Endothelial cell of umbilical vein (primary cell): ENCODE data around the gene LILRA5. TPM values are rescaled to one million over a fixed set of nuclear protein-coding genes. Genes with fewer than 3 reads are reported as not detected.
A peak's percentile ranks its signal among the peaks of the same experiment; 100 is the strongest.

Source experiments
- BruUV-seq: library from RNA; stranded (reverse); fragments of 400-500 nt; replicated peaks from 2 replicates; lab custom pipeline; 2021; lab: Mats Ljungman, UMichigan
- CTCF ChIA-PET: fragments of 300-600, 350-600 bp; sonication (Branson Sonifier 250); formaldehyde crosslinking; loops from one replicate; lab custom pipeline; 2021; ENCODE audit warnings: antibody characterized with exemption, inconsistent platforms; lab: Charles Lee
- POLR2A ChIA-PET: fragments of 300-600, 350-600 bp; sonication (Branson Sonifier 250); formaldehyde crosslinking; loops from one replicate; lab custom pipeline; 2021; ENCODE audit warnings: antibody characterized with exemption, inconsistent platforms; lab: Charles Lee
- DNase-seq: peaks from one replicate; pipeline ENCODE4 v3.0.0-alpha.2; 2011; ENCODE audit warnings: low read depth, low spot score
- FAIRE-seq: peaks from 2 replicates; lab custom pipeline; 2011; peaks lifted over from hg19 to GRCh38; lab: Jason Lieb, UNC
- H2AFZ ChIP-seq: 2 replicates; pipeline ENCODE4 v1.6.0; 2012; ENCODE audit warnings: low read depth, low read length, control low read depth, inconsistent platforms
- H3K27ac ChIP-seq: 2 replicates; pipeline ENCODE4 v1.5.1; 2011; ENCODE audit warnings: low read depth, mild to moderate bottlenecking, control low read depth, low read length, moderate library complexity; ENCODE audit not compliant: insufficient read depth
- H3K27me3 ChIP-seq, 2 experiments: 2 replicates each; pipeline versions ENCODE4 v1.6.0 to v1.6.1; 2011; ENCODE audit warnings: low read length in 2 of 2, mixed read lengths in 1 of 2; ENCODE audit not compliant: control insufficient read depth in 2 of 2, insufficient read depth in 2 of 2
- H3K36me3 ChIP-seq, 2 experiments: 2 replicates in 1 of 2; 3 replicates in 1 of 2; pipeline ENCODE4 v1.5.1; 2011; ENCODE audit warnings: low read length in 2 of 2, mild to moderate bottlenecking in 1 of 2, moderate library complexity in 1 of 2; ENCODE audit not compliant: control insufficient read depth in 2 of 2, insufficient read depth in 2 of 2; ENCODE audit errors: extremely low read depth in 1 of 2
- H3K4me1 ChIP-seq: 3 replicates; pipeline ENCODE4 v1.5.1; 2011; ENCODE audit warnings: mild to moderate bottlenecking, low read length; ENCODE audit not compliant: control insufficient read depth, insufficient read depth; ENCODE audit errors: extremely low read depth
- H3K4me2 ChIP-seq: 2 replicates; pipeline ENCODE4 v1.6.1; 2011; ENCODE audit warnings: low read length, control low read depth, mixed read lengths; ENCODE audit not compliant: insufficient read depth
- H3K4me3 ChIP-seq, 3 experiments: fragments of 200-600 bp in 1 of 3; sonication (generic), shearing (Covaris generic) in 1 of 3; replicated peaks in 1 of 3; 2 replicates each; pipeline ENCODE4 v1.5.1; 2011 to 2016; ENCODE audit warnings: control low read depth in 3 of 3, low read length in 3 of 3, mild to moderate bottlenecking in 2 of 3, inconsistent platforms in 1 of 3, low read depth in 1 of 3, moderate library complexity in 1 of 3; ENCODE audit not compliant: insufficient read depth in 1 of 3
- H3K79me2 ChIP-seq: 2 replicates; pipeline ENCODE4 v1.6.0; 2012; ENCODE audit warnings: low read length, inconsistent platforms; ENCODE audit not compliant: control insufficient read depth, insufficient read depth
- H3K9ac ChIP-seq: replicated peaks from 2 replicates; pipeline ENCODE3; 2011; ENCODE audit warnings: low read length, control low read depth; ENCODE audit not compliant: insufficient read depth; ENCODE audit errors: extremely low read depth
- H3K9me1 ChIP-seq: replicated peaks from 3 replicates; pipeline ENCODE4 v1.6.0; 2011; ENCODE audit warnings: mild to moderate bottlenecking, low read length; ENCODE audit not compliant: control insufficient read depth, insufficient read depth; ENCODE audit errors: extremely low read depth
- H3K9me3 ChIP-seq: replicated peaks from 2 replicates; pipeline ENCODE4 v1.5.1; 2012; ENCODE audit warnings: low read length, inconsistent platforms; ENCODE audit not compliant: control insufficient read depth, insufficient read depth
- H4K20me1 ChIP-seq: replicated peaks from 2 replicates; pipeline ENCODE3; 2011; ENCODE audit warnings: mild to moderate bottlenecking, low read length; ENCODE audit not compliant: control insufficient read depth, insufficient read depth; ENCODE audit errors: extremely low read depth
- EZH2 ChIP-seq: IDR thresholded peaks from 2 replicates; pipeline ENCODE4 v1.6.1; 2012; ENCODE audit warnings: borderline replicate concordance, low read depth, mild to moderate bottlenecking, moderate library complexity, low read length, inconsistent platforms; ENCODE audit not compliant: severe bottlenecking
- FOS ChIP-seq: IDR thresholded peaks from 2 replicates; pipeline ENCODE4 v1.6.1; 2011; ENCODE audit warnings: mild to moderate bottlenecking, low read length, moderate library complexity, borderline replicate concordance; ENCODE audit not compliant: insufficient read depth
- GATA2 ChIP-seq: IDR thresholded peaks from 2 replicates; pipeline ENCODE4 v1.7.0; 2011; ENCODE audit warnings: low read depth, mild to moderate bottlenecking, moderate library complexity, mixed read lengths, low read length; ENCODE audit not compliant: insufficient read length, insufficient read depth
- JUN ChIP-seq: IDR thresholded peaks from 2 replicates; pipeline ENCODE4 v1.6.1; 2011; ENCODE audit warnings: borderline replicate concordance, low read depth; ENCODE audit not compliant: insufficient read length, insufficient read depth
- MYC ChIP-seq: IDR thresholded peaks from one replicate; pipeline ENCODE4 v1.6.1; 2011; ENCODE audit warnings: mild to moderate bottlenecking, low read depth, low read length
- POLR2A ChIP-seq: IDR thresholded peaks from 2 replicates; pipeline ENCODE4 v1.6.1; 2012; ENCODE audit warnings: low read depth, mild to moderate bottlenecking, control low read depth, low read length
- POLR2AphosphoS5 ChIP-seq: IDR thresholded peaks from 2 replicates; pipeline ENCODE4 v1.6.1; 2012; ENCODE audit warnings: low read depth, mild to moderate bottlenecking, control low read depth, low read length, moderate library complexity; ENCODE audit not compliant: insufficient read depth
- dilution Hi-C: fragments of 300-500 bp; cut with MboI; formaldehyde crosslinking; loops from one replicate; pipeline ENCODE4 v1.15.0; 2019; ENCODE audit warnings: low sequenced_read_pairs; ENCODE audit not compliant: extremely low pct_ligation_motif_present
- intact Hi-C: fragments of 100-400 bp; cut with micrococcal nuclease; formaldehyde crosslinking; loops from one replicate; pipeline ENCODE4 v1.10.0; 2022
- polyA plus RNA-seq, 4 experiments: library from polyadenylated mRNA; depleted of rRNA in 3 of 4; stranded (reverse) in 3 of 4; unstranded in 1 of 4; fragments of >200 nt; gene quantifications; 2 replicates each; pipeline versions ENCODE4 v1.2.1 to v1.2.3, GENCODE V29; 2011 to 2012; ENCODE audit warnings: missing spikeins in 1 of 4
- total RNA-seq: library from RNA; stranded (reverse); gene quantifications from 2 replicates; pipeline ENCODE4 v1.2.3, GENCODE V29; 2021
- TF ChIP-seq, protein P1 (sequence below), 2 donors: IDR thresholded peaks; 1 replicate in 1 of 2; 2 replicates in 1 of 2; pipeline ENCODE4 v1.5.1; 2011; ENCODE audit warnings: low read length in 2 of 2, mild to moderate bottlenecking in 2 of 2, moderate library complexity in 2 of 2, control low read depth in 1 of 2, inconsistent platforms in 1 of 2, low read depth in 1 of 2; ENCODE audit not compliant: insufficient read depth in 1 of 2; ENCODE audit errors: extremely low read depth in 1 of 2
- TF ChIP-seq, protein P2 (sequence below): IDR thresholded peaks from 2 replicates; pipeline ENCODE4 v1.6.1; 2011; ENCODE audit not compliant: insufficient read depth, insufficient read length

LILRA5 gene
- total and polyA plus RNA-seq, 2 donors (not counting 3 experiments of a cell fraction or from before 2014, with no cell fraction given), result not detected

DNA sequence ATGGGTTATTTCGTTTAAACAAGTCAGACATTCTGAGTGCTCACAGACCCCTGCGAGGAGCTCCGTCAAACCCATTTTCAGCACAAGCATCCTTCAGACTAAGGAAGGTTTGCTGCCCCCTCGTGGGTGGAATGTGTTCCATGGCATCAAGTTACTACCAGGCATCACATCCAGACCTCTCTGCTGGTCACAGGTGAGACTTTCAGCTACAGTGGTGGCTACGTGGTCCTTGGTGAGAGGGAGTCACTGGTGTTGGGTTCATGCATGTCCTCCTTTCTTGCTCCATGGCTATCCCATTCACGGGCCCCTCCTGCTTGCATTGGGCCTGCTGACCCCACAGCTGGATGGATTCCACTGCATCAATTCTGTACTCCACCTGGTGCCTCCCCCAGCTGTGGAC is 46.8 kb downstream of the LILRA5 start:
- no peaks in the 10 kb centered on the region for H3K4me1 ChIP-seq
- no peak overlapping the region for H3K9ac ChIP-seq
- no TSS peak for BruUV-seq
- H3K9me1 ChIP-seq, result no peaks in the 10 kb centered on the region
- H3K4me2 ChIP-seq, result no peak overlapping the region
- peak; percentile 70 for DNase-seq
- ChIA-PET POLR2A (interaction anchor here (0.6 to 1.0 kb wide), 4 partner anchors 9 to 256 kb away, joined by 3 to 10 read pairs (median 5); partner anchors contain the start of genes LILRB5 and MBOAT7), CTCF (interaction anchor here (0.6 to 3.0 kb wide), 50 partner anchors 8 to 1070 kb away, joined by 3 to 35 read pairs (median 4); partner anchors contain the start of genes CNOT3, LENG1, LILRB3 and LILRB5)
- no peak overlapping the region for H3K4me3 ChIP-seq
- no peaks in the 10 kb centered on the region for H3K9me3 ChIP-seq
- H3K27ac ChIP-seq, result no peak overlapping the region
- intact Hi-C loops, result loop anchor here (1.0 kb wide), 1 partner anchor 98 kb away; no protein-coding TSS in a partner anchor
- no peaks in the 10 kb centered on the region for H3K36me3 ChIP-seq
- no peaks in the 10 kb centered on the region for H3K79me2 ChIP-seq
- TF ChIP-seq, protein P1, sequence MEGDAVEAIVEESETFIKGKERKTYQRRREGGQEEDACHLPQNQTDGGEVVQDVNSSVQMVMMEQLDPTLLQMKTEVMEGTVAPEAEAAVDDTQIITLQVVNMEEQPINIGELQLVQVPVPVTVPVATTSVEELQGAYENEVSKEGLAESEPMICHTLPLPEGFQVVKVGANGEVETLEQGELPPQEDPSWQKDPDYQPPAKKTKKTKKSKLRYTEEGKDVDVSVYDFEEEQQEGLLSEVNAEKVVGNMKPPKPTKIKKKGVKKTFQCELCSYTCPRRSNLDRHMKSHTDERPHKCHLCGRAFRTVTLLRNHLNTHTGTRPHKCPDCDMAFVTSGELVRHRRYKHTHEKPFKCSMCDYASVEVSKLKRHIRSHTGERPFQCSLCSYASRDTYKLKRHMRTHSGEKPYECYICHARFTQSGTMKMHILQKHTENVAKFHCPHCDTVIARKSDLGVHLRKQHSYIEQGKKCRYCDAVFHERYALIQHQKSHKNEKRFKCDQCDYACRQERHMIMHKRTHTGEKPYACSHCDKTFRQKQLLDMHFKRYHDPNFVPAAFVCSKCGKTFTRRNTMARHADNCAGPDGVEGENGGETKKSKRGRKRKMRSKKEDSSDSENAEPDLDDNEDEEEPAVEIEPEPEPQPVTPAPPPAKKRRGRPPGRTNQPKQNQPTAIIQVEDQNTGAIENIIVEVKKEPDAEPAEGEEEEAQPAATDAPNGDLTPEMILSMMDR (IDR thresholded peaks at IDR 0.05; ENCODE audit: extremely low read depth in 1 of 2, insufficient read depth in 1 of 2, low read depth in 1 of 2, low read length in 2 of 2), result peak; percentile 72 to 83
- TF ChIP-seq JUN, result no peak
- peak; percentile 91 for FAIRE-seq
- H3K27me3 ChIP-seq, result peaks cover 6 to 9% of the 10 kb centered on the region in 2 experiments
- dilution Hi-C loops, result no loop called here
- H4K20me1 ChIP-seq, result no peaks in the 10 kb centered on the region
- no peak overlapping the region for H2AFZ ChIP-seq

DNA sequence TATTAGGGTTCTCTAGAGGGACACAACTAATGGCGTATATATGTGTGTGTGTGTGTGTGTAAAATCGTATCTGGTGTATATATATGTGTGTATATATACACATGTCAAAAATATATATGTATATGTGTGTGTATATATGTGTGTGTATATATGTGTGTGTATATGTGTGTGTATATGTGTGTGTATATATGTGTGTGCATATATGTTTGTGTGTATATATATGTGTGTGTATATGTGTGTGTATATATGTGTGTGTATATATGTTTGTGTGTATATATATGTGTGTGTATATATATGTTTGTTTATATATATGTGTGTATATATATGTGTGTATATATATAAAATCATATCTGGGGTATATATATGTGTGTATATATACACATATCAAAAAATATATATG is 50.5 kb downstream of the LILRA5 start:
- no peaks in the 10 kb centered on the region for H3K4me1 ChIP-seq
- no TSS peak for BruUV-seq
- FAIRE-seq (no peak), DNase-seq (no peak)
- no peaks in the 10 kb centered on the region for H4K20me1 ChIP-seq
- H3K9me1 ChIP-seq, result no peaks in the 10 kb centered on the region
- TF ChIP-seq FOS (no peak), POLR2A (no peak), MYC (no peak), POLR2AphosphoS5 (no peak), EZH2 (no peak), GATA2 (no peak), JUN (no peak)
- TF ChIP-seq, protein P2, sequence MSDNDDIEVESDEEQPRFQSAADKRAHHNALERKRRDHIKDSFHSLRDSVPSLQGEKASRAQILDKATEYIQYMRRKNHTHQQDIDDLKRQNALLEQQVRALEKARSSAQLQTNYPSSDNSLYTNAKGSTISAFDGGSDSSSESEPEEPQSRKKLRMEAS, result no peak
- TF ChIP-seq, protein P1 (IDR thresholded peaks at IDR 0.05; ENCODE audit: extremely low read depth in 1 of 2, insufficient read depth in 1 of 2, low read depth in 1 of 2, low read length in 2 of 2), result no peak
- H3K9ac ChIP-seq, result no peak overlapping the region
- POLR2A ChIA-PET, result no interaction called here
- CTCF ChIA-PET, result no interaction called here
- no peak overlapping the region for H3K4me2 ChIP-seq
- H2AFZ ChIP-seq, result no peak overlapping the region
- H3K79me2 ChIP-seq, result no peaks in the 10 kb centered on the region
- peaks cover 0 to 3% of the 10 kb centered on the region in 2 experiments for H3K27me3 ChIP-seq
- dilution Hi-C loops (no loop called here), intact Hi-C loops (no loop called here)
- H3K9me3 ChIP-seq, result no peaks in the 10 kb centered on the region
- no peak overlapping the region for H3K27ac ChIP-seq
- no peaks in the 10 kb centered on the region for H3K36me3 ChIP-seq
- H3K4me3 ChIP-seq, result no peak overlapping the region
